HepG2 (cell line): ENCODE measurements around the gene CAMK2D. TPM values are rescaled to one million over a fixed set of nuclear protein-coding genes. Genes with fewer than 3 reads are reported as not detected.

ENCODE experiments used
- ATAC-seq: fragments of 200-7000 bp; cut with Tn5 transposase; 3 replicates; pipeline ENCODE4 v1.9.1; 2020; ENCODE audit warnings: mild to moderate bottlenecking, moderate library complexity
- BruUV-seq: library from RNA; stranded (reverse); fragments of 400-500 nt; replicated peaks from 2 replicates; lab custom pipeline; 2021; lab: Mats Ljungman, UMichigan
- CTCF ChIA-PET: fragments of 300-600 bp; formaldehyde crosslinking; extraction: SDS; loops from one replicate; lab custom pipeline; 2021; ENCODE audit warnings: low total read pairs, inconsistent platforms, low intra/inter-chr PET ratio; lab: Yijun Ruan, JAX
- POLR2A ChIA-PET: fragments of 350-600 bp; sonication (Branson Sonifier 250); formaldehyde crosslinking; loops from one replicate; lab custom pipeline; 2020; ENCODE audit warnings: antibody characterized with exemption, inconsistent platforms; lab: Yijun Ruan, JAX
- DNase-seq: peaks from one replicate; pipeline ENCODE4 v3.0.0-alpha.2; 2015; ENCODE audit warnings: low spot score
- FAIRE-seq: peaks from 3 replicates; lab custom pipeline; 2011; peaks lifted over from hg19 to GRCh38; lab: Jason Lieb, UNC
- H2AFZ ChIP-seq: one replicate; pipeline ENCODE4 v1.6.1; 2011; ENCODE audit warnings: low read length, inconsistent platforms
- H3K27ac ChIP-seq: fragments of 300-600 bp; 3 replicates; pipeline ENCODE4 v1.8.0; 2011; ENCODE audit warnings: mixed run types, mild to moderate bottlenecking, mixed read lengths, low read length, inconsistent platforms; ENCODE audit not compliant: insufficient read depth; ENCODE audit errors: extremely low read length
- H3K27me3 ChIP-seq, 2 experiments: fragments of 200-600 bp in 1 of 2; 2 replicates in 1 of 2; 3 replicates in 1 of 2; pipeline versions ENCODE4 v1.6.0 to v1.8.0; 2011; ENCODE audit warnings: low read length in 2 of 2, mild to moderate bottlenecking in 2 of 2, moderate library complexity in 2 of 2, inconsistent platforms in 1 of 2; ENCODE audit not compliant: insufficient read depth in 2 of 2, control insufficient read depth in 1 of 2
- H3K36me3 ChIP-seq, 2 experiments: fragments of 200-600 bp in 1 of 2; replicated peaks in 1 of 2; 2 replicates in 1 of 2; 3 replicates in 1 of 2; pipeline versions ENCODE4 v1.5.1 to v1.8.0; 2011; ENCODE audit warnings: low read length in 2 of 2, inconsistent platforms in 1 of 2; ENCODE audit not compliant: insufficient read depth in 2 of 2, control insufficient read depth in 1 of 2
- H3K4me1 ChIP-seq: 2 replicates; pipeline ENCODE4 v1.5.1; 2012; ENCODE audit warnings: low read length, inconsistent platforms; ENCODE audit not compliant: insufficient read depth
- H3K4me2 ChIP-seq: 2 replicates; pipeline ENCODE4 v1.6.0; 2011; ENCODE audit warnings: low read depth, low read length, inconsistent platforms
- H3K4me3 ChIP-seq, 3 experiments: fragments of 200-600 bp in 1 of 3; sonication (generic), shearing (Covaris generic) in 1 of 3; replicated peaks in 1 of 3; 2 replicates each; pipeline ENCODE4 v1.5.1; 2011 to 2016; ENCODE audit warnings: low read length in 3 of 3, inconsistent platforms in 2 of 3, low read depth in 2 of 3, mild to moderate bottlenecking in 2 of 3, control low read depth in 1 of 3, mixed read lengths in 1 of 3; ENCODE audit not compliant: insufficient read depth in 1 of 3
- H3K79me2 ChIP-seq: one replicate; pipeline ENCODE4 v1.6.1; 2011; ENCODE audit warnings: low read length, inconsistent platforms; ENCODE audit not compliant: insufficient read depth
- H3K9ac ChIP-seq: 2 replicates; pipeline ENCODE4 v1.6.0; 2011; ENCODE audit warnings: mild to moderate bottlenecking, low read depth, low read length, inconsistent platforms; ENCODE audit not compliant: insufficient read depth
- H3K9me3 ChIP-seq: 2 replicates; pipeline ENCODE4 v1.5.1; 2012; ENCODE audit warnings: mild to moderate bottlenecking, low read length
- H4K20me1 ChIP-seq: 2 replicates; pipeline ENCODE4 v1.6.0; 2011; ENCODE audit warnings: inconsistent platforms, mild to moderate bottlenecking, low read length, moderate library complexity; ENCODE audit not compliant: insufficient read depth
- ERF ChIP-seq: IDR thresholded peaks from 2 replicates; pipeline ENCODE4 v1.6.1; 2018; ENCODE audit warnings: missing biosample characterization, missing genetic modification reagents
- HHEX ChIP-seq: IDR thresholded peaks from 2 replicates; pipeline ENCODE4 v1.6.1; 2016; ENCODE audit warnings: control low read depth
- HINFP ChIP-seq: sonication (generic); formaldehyde crosslinking; IDR thresholded peaks from 2 replicates; pipeline ENCODE4 v1.4.0; 2020; ENCODE audit warnings: low read depth, mild to moderate bottlenecking, missing genetic modification reagents
- KDM6A ChIP-seq: IDR thresholded peaks from 2 replicates; pipeline ENCODE4 v1.6.1; 2016; ENCODE audit warnings: low read depth
- RFXAP ChIP-seq: sonication (generic); formaldehyde crosslinking; IDR thresholded peaks from 2 replicates; pipeline ENCODE4 v1.4.0; 2020; ENCODE audit warnings: missing genetic modification reagents, borderline replicate concordance
- YEATS4 ChIP-seq: sonication (generic); formaldehyde crosslinking; IDR thresholded peaks from 2 replicates; pipeline ENCODE4 v1.4.0; 2020; ENCODE audit warnings: missing genetic modification reagents, borderline replicate concordance
- ZBED4 ChIP-seq: sonication (generic); formaldehyde crosslinking; IDR thresholded peaks from 2 replicates; pipeline ENCODE4 v1.4.0; 2020; ENCODE audit warnings: missing genetic modification reagents, borderline replicate concordance
- ZBTB7B ChIP-seq: sonication (generic); formaldehyde crosslinking; IDR thresholded peaks from 2 replicates; pipeline ENCODE4 v1.4.0; 2020; ENCODE audit warnings: missing genetic modification reagents
- ZNF282 ChIP-seq: fragments of 450-650 bp; IDR thresholded peaks from 2 replicates; pipeline ENCODE4 v1.6.1; 2018; ENCODE audit not compliant: partially characterized antibody
- ZNF564 ChIP-seq: sonication (generic); formaldehyde crosslinking; IDR thresholded peaks from 2 replicates; pipeline ENCODE4 v1.8.1; 2023; ENCODE audit warnings: mild to moderate bottlenecking, missing genetic modification reagents
- ZNF704 ChIP-seq: sonication (generic); formaldehyde crosslinking; IDR thresholded peaks from 2 replicates; pipeline ENCODE4 v1.8.1; 2023; ENCODE audit warnings: mild to moderate bottlenecking, inconsistent platforms, moderate library complexity, missing genetic modification reagents, borderline replicate concordance
- ZNF792 ChIP-seq: IDR thresholded peaks from 2 replicates; pipeline ENCODE4 v1.6.1; 2016
- ZSCAN9 ChIP-seq: IDR thresholded peaks from 2 replicates; pipeline ENCODE4 v1.6.1; 2016; ENCODE audit warnings: borderline replicate concordance
- WGBS: methylation state at CpG from one replicate; pipeline ENCODE4 v1.1.6; 2017; ENCODE audit warnings: low lambda C conversion rate; 5-methylcytosine and 5-hydroxymethylcytosine counted together
- in situ Hi-C: cut with HindIII; loops from 2 replicates; pipeline ENCODE4 v1.10.0; 2017; ENCODE audit warnings: low pct_unique_long_range_greater_than_20kb; ENCODE audit not compliant: extremely low pct_ligation_motif_present
- intact Hi-C: fragments of 100-400 bp; cut with micrococcal nuclease; formaldehyde crosslinking; loops from one replicate; pipeline ENCODE4 v1.10.0; 2022; ENCODE audit not compliant: unreplicated experiment
- polyA plus RNA-seq, 8 experiments: library from polyadenylated mRNA; depleted of rRNA in 3 of 8; stranded (reverse) in 7 of 8; unstranded in 1 of 8; fragments of >200 nt; fragmentation: Illumina TruSeq in 4 of 8; extraction: Trizol in 4 of 8; gene quantifications; 2 replicates each; pipeline versions ENCODE4 v1.2.1 to v1.2.3, GENCODE V29; 2011 to 2016; ENCODE audit warnings: low read depth in 4 of 8, missing spikeins in 1 of 8, mixed read lengths in 1 of 8; ENCODE audit not compliant: insufficient read depth in 1 of 8
- total RNA-seq, 5 experiments: library from RNA; depleted of rRNA; stranded (reverse); fragments of >200 nt; fragmentation: Illumina TruSeq; extraction: Trizol; gene quantifications; 2 replicates each; pipeline ENCODE4 v1.2.3, GENCODE V29; 2016; ENCODE audit warnings: low read depth in 1 of 5
- TF ChIP-seq, protein P1 (sequence below): sonication (generic); formaldehyde crosslinking; IDR thresholded peaks from 2 replicates; pipeline ENCODE4 v1.9.0; 2022; ENCODE audit warnings: missing genetic modification reagents, mild to moderate bottlenecking, borderline replicate concordance
- TF ChIP-seq, protein P2 (sequence below): sonication (generic); formaldehyde crosslinking; IDR thresholded peaks from 2 replicates; pipeline ENCODE4 v1.5.0; 2020; ENCODE audit warnings: missing genetic modification reagents

Gene CAMK2D
- total and polyA plus RNA-seq, 2 of the 13 experiments (the other 11 are each of a cell fraction or from before 2014, with no cell fraction given) = 18.0 to 65.4 TPM

DNA sequence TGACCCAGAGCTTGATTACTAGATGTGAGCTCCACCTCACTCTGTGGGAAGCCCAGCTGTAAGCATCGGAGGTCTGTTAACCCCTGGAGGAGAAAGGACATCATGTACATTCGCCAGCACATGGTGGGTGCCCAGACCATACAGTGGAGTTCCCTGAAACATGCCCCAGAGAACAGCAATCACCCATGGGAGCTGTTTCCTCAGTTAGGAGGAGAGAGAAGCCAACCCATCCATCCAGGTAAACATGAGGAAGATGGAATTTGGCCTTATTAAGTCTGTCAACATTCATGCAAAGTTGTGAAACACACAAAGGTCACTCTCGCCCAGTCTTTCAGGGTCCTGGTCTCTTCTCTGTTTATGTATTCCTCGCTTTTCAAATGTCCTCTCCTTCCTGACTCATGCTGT is 357.4 kb downstream of the CAMK2D start:
- no TSS peak for BruUV-seq
- peak overlapping the region in 2 of 3 experiments; percentile 14 to 33; a peak in 2 of 6 replicates for H3K4me3 ChIP-seq
- no peaks in the 10 kb centered on the region for H3K27me3 ChIP-seq
- peak overlapping the region; percentile 20 for H2AFZ ChIP-seq
- H3K4me1 ChIP-seq = peaks cover 50% of the 10 kb centered on the region
- no peaks in the 10 kb centered on the region for H3K79me2 ChIP-seq
- in situ Hi-C loops (no loop called here), intact Hi-C loops (loop anchor here (2.0 kb wide), 1 partner anchor 357 kb away; the partner anchor contains the start of gene CAMK2D)
- peak; percentile 87 for FAIRE-seq
- peak overlapping the region; percentile 65 for H3K4me2 ChIP-seq
- DNase-seq = peak; percentile 92
- no peaks in the 10 kb centered on the region for H3K9me3 ChIP-seq
- H3K9ac ChIP-seq = no peak overlapping the region
- H4K20me1 ChIP-seq = no peaks in the 10 kb centered on the region
- H3K27ac ChIP-seq = peak overlapping the region; percentile 64
- ChIA-PET CTCF (no interaction called here), POLR2A (interaction anchor here (0.7 to 1.1 kb wide), 2 partner anchors 27 to 30 kb away, joined by 3 read pairs; no protein-coding TSS in a partner anchor)
- H3K36me3 ChIP-seq = no peaks in the 10 kb centered on the region
- ATAC-seq = peak; percentile 96
- 0% methylated on average over 3 of the region's 4 CpGs for WGBS
- TF ChIP-seq HHEX (CRISPR knock-in tag) = peak; percentile 72; the same call in 1 of the 2 replicates
- TF ChIP-seq, protein P1, sequence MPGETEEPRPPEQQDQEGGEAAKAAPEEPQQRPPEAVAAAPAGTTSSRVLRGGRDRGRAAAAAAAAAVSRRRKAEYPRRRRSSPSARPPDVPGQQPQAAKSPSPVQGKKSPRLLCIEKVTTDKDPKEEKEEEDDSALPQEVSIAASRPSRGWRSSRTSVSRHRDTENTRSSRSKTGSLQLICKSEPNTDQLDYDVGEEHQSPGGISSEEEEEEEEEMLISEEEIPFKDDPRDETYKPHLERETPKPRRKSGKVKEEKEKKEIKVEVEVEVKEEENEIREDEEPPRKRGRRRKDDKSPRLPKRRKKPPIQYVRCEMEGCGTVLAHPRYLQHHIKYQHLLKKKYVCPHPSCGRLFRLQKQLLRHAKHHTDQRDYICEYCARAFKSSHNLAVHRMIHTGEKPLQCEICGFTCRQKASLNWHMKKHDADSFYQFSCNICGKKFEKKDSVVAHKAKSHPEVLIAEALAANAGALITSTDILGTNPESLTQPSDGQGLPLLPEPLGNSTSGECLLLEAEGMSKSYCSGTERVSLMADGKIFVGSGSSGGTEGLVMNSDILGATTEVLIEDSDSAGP (CRISPR knock-in tag) = peak; percentile 26; the same call in 1 of the 2 replicates
- peak; percentile 44; the same call in 1 of the 2 replicates for TF ChIP-seq ZBTB7B
- 0 out of 2 replicates have a peak, but pooled peaks have one; percentile 41 for TF ChIP-seq ZNF564 (CRISPR knock-in tag)
- peak; percentile 52; the same call in 1 of the 2 replicates for TF ChIP-seq ZNF792 (CRISPR knock-in tag)
- TF ChIP-seq ZNF704 (CRISPR knock-in tag) = no peak
- TF ChIP-seq KDM6A = peak; percentile 94
- no peak for TF ChIP-seq ZNF282
- peak; percentile 76; the same call in 1 of the 2 replicates for TF ChIP-seq ZBED4 (CRISPR knock-in tag)
- no peak for TF ChIP-seq HINFP
- TF ChIP-seq, protein P2, sequence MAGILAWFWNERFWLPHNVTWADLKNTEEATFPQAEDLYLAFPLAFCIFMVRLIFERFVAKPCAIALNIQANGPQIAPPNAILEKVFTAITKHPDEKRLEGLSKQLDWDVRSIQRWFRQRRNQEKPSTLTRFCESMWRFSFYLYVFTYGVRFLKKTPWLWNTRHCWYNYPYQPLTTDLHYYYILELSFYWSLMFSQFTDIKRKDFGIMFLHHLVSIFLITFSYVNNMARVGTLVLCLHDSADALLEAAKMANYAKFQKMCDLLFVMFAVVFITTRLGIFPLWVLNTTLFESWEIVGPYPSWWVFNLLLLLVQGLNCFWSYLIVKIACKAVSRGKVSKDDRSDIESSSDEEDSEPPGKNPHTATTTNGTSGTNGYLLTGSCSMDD (CRISPR knock-in tag) = no peak
- peak; percentile 58; the same call in 1 of the 2 replicates for TF ChIP-seq ZSCAN9 (CRISPR knock-in tag)
- TF ChIP-seq ERF (CRISPR knock-in tag) = peak; percentile 70; the same call in 1 of the 2 replicates
- peak; percentile 84 for TF ChIP-seq YEATS4 (CRISPR knock-in tag)
- peak; percentile 71 for TF ChIP-seq RFXAP (CRISPR knock-in tag)
